Glutamatergic neuron (in vitro differentiated cells): ENCODE measurements around the gene HEYL. TPM values are rescaled to one million over a fixed set of nuclear protein-coding genes. Genes with fewer than 3 reads are reported as not detected.

ENCODE experiments used
- DNase-seq: peaks from one replicate; pipeline ENCODE4 v3.0.0; 2022
- H3K27ac Mint-ChIP-seq: one replicate; pipeline ENCODE4 v1.8.0; 2020; ENCODE audit warnings: mild to moderate bottlenecking, mixed read lengths, inconsistent platforms; ENCODE audit not compliant: unreplicated experiment
- H3K27me3 Mint-ChIP-seq: one replicate; pipeline ENCODE4 v1.8.0; 2020; ENCODE audit warnings: mild to moderate bottlenecking, moderate library complexity, mixed read lengths, inconsistent platforms; ENCODE audit not compliant: unreplicated experiment
- H3K36me3 Mint-ChIP-seq: one replicate; pipeline ENCODE4 v1.8.0; 2020; ENCODE audit warnings: mild to moderate bottlenecking, mixed read lengths, inconsistent platforms; ENCODE audit not compliant: unreplicated experiment
- H3K4me1 Mint-ChIP-seq: one replicate; pipeline ENCODE4 v1.8.0; 2020; ENCODE audit warnings: mild to moderate bottlenecking, low read depth, mixed read lengths, inconsistent platforms; ENCODE audit not compliant: unreplicated experiment
- H3K4me3 Mint-ChIP-seq: one replicate; pipeline ENCODE4 v1.8.0; 2020; ENCODE audit warnings: mild to moderate bottlenecking, mixed read lengths, inconsistent platforms; ENCODE audit not compliant: unreplicated experiment
- H3K9me3 Mint-ChIP-seq: one replicate; pipeline ENCODE4 v1.8.0; 2020; ENCODE audit warnings: mild to moderate bottlenecking, moderate library complexity, mixed read lengths, inconsistent platforms; ENCODE audit not compliant: unreplicated experiment
- CTCF ChIP-seq: fragments of 200-600 bp; sonication (generic); IDR thresholded peaks from one replicate; pipeline ENCODE4 v1.5.0; 2021; ENCODE audit not compliant: partially characterized antibody, unreplicated experiment
- total RNA-seq: library from RNA; stranded (reverse); fragmentation: NEBNext Ultra II Directional; extraction: Animal tissue kit (Norgen Biotek cat#: 25700); gene quantifications from one replicate; pipeline ENCODE4 v1.2.1, GENCODE V29; 2021; ENCODE audit not compliant: unreplicated experiment

Gene HEYL
- total RNA-seq, 1 donor from 2014 or later = 9.0 TPM

GRCh38 chr1:39574646-39575045 lies 64.8 kb downstream of the HEYL start:
- H3K27ac Mint-ChIP-seq = no peak overlapping the region
- H3K36me3 Mint-ChIP-seq = no peaks in the 10 kb centered on the region
- DNase-seq = no peak
- TF ChIP-seq CTCF = no peak
- peaks cover 4% of the 10 kb centered on the region for H3K27me3 Mint-ChIP-seq
- peak overlapping the region; percentile 94 for H3K4me3 Mint-ChIP-seq
- H3K9me3 Mint-ChIP-seq = peaks cover 5% of the 10 kb centered on the region
- peaks cover 23% of the 10 kb centered on the region for H3K4me1 Mint-ChIP-seq

Other genes starting within 250 kb of the HEYL start
- 0.37 TPM for gene BMP8A, start 148.0 kb downstream of the HEYL start, total RNA-seq
- 131 TPM for gene PABPC4, start 62.9 kb downstream of the HEYL start, total RNA-seq
- gene NT5C1A, start 32.5 kb upstream of the HEYL start, total RNA-seq = not detected
- gene HPCAL4, start 51.8 kb upstream of the HEYL start, total RNA-seq = not detected
- gene PPIE, start 99.2 kb upstream of the HEYL start, total RNA-seq = 28.8 TPM
- gene OXCT2, start 131.7 kb upstream of the HEYL start, total RNA-seq = 0.37 TPM
- 0.12 TPM for gene BMP8B, start 149.2 kb upstream of the HEYL start, total RNA-seq
- gene TRIT1, start 243.9 kb upstream of the HEYL start, total RNA-seq = 35.5 TPM